Right cardiac atrium (tissue), 5 donors: ENCODE measurements around the gene SERPINE1. TPM values are rescaled to one million over a fixed set of nuclear protein-coding genes. Genes with fewer than 3 reads are reported as not detected.
"Not testable (repeated sequence)": the region's sequence is repeated elsewhere in the genome, so short reads cannot be mapped to it uniquely, and the experiment has no call there.

Source experiments
- ATAC-seq, 2 donors: fragments of 200-7000 bp; cut with Tn5 transposase; one replicate each; pipeline versions ENCODE4 v1.8.0 to v1.9.1; 2020; ENCODE audit warnings: moderate library complexity in 2 of 2, mild to moderate bottlenecking in 1 of 2
- DNase-seq, 3 donors: peaks; one replicate each; pipeline ENCODE4 v3.0.0-alpha.2; 2020
- H3K27ac ChIP-seq: one replicate; pipeline ENCODE4 v1.5.1; 2013; ENCODE audit warnings: mild to moderate bottlenecking, low read length, control low read depth, moderate library complexity
- H3K27me3 ChIP-seq: one replicate; pipeline ENCODE4 v1.6.1; 2013; ENCODE audit not compliant: control insufficient read depth, insufficient read depth
- H3K4me1 ChIP-seq: one replicate; pipeline ENCODE4 v1.6.1; 2013; ENCODE audit warnings: low read length; ENCODE audit not compliant: control insufficient read depth, insufficient read depth
- H3K4me3 ChIP-seq: one replicate; pipeline ENCODE4 v1.5.1; 2013; ENCODE audit warnings: low read length, control low read depth
- H3K9me3 ChIP-seq: one replicate; pipeline ENCODE4 v1.6.1; 2013; ENCODE audit warnings: low read length; ENCODE audit not compliant: control insufficient read depth
- WGBS: extraction: QIAGEN DNeasy Blood & Tissue Kit; methylation state at CpG from one replicate; pipeline ENCODE4 v1.1.7; 2013; 5-methylcytosine and 5-hydroxymethylcytosine counted together
- intact Hi-C, 4 donors: fragments of 100-400 bp; cut with DNase I; formaldehyde crosslinking; loops; one replicate each; pipeline versions ENCODE4 v1.11.0 to v1.14.0; 2022 to 2023
- polyA plus RNA-seq: library from polyadenylated mRNA; stranded (reverse); fragments of 200-250 nt; gene quantifications from one replicate; pipeline ENCODE4 v1.2.3, GENCODE V29; 2013
- total RNA-seq, 4 donors: library from RNA; stranded (reverse); fragmentation: NEBNext Ultra II Directional; extraction: Animal tissue kit (Norgen Biotek cat#: 25700); gene quantifications; one replicate each; pipeline ENCODE4 v1.2.1, GENCODE V29; 2021
- donor health status: healthy with polysubstance abuse.
- donor health status: DM: no; HTN: yes; CAD: no.
- donor health status: DM: no; HTN: no; CAD: no.
- donor health status: DM: no; HTN: yes; CAD: no; lungs with severe emphysema.
- donor health status: DM: yes; HTN: yes; CAD: no.

SERPINE1 gene
- total and polyA plus RNA-seq, 5 donors: 1.2 to 11.9 (median 2.3) TPM

DNA sequence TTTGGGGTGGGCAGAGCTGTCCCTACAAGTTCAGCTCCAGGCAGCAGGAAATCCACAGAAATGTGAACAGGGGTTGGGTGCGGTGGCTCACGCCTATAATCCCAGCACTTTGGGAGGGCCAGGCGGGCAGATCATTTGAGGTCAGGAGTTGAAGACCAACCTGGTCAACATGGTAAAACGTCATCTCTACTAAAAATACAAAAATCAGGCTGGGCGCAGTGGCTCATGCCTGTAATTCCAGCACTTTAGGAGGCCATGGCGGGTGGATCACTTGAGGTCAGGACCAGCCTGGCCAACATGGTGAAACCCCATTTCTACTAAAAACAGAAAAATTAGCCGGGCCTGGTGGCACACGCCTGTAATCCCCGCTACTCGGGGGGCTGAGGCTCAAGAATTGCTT, 23.2 kb upstream of the SERPINE1 start:
- intact Hi-C loops, H3K4me3 ChIP-seq, H3K9me3 ChIP-seq, H3K27ac ChIP-seq, ATAC-seq, H3K27me3 ChIP-seq, H3K4me1 ChIP-seq: not testable (repeated sequence)
- peak in 1 of 3 donors; percentile 12 for DNase-seq
- WGBS: 90% methylated on average over 10 of the region's 10 CpGs

DNA sequence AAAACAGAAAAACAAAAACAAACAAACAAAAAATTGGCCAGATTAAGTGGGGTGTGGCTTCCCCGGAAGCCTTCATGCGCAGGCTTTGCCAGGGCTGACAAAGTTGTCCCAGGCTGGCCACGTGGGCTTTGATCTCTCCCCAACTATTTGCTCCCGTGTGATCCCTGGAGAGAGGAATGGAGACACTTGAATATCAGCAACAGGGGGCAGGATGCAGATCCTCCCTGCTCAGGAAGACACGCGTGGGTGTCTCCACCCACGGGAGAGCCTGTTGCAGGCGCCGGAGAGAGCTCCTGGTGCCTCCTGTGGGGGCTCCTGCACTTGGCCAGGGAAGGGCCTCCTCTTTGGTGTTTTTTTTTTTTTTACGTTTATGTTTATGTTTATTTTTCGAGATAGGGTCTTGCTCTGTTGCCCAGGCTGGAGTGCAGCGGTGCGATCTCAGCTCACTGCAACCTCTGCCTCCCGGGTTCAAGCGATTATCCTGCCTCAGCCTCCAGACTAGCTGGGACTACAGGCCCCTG, 22.7 kb upstream of the SERPINE1 start:
- no peak for DNase-seq
- Histone ChIP-seq H3K27ac (no peak overlapping the region), H3K4me3 (no peak overlapping the region), H3K4me1 (peaks cover 8% of the 10 kb centered on the region), H3K9me3 (no peaks in the 10 kb centered on the region), H3K27me3 (no peaks in the 10 kb centered on the region)
- 61% methylated on average over 15 of the region's 15 CpGs for WGBS
- intact Hi-C loops: no loop called here
- peak in 1 of 2 donors; percentile 2 for ATAC-seq

DNA sequence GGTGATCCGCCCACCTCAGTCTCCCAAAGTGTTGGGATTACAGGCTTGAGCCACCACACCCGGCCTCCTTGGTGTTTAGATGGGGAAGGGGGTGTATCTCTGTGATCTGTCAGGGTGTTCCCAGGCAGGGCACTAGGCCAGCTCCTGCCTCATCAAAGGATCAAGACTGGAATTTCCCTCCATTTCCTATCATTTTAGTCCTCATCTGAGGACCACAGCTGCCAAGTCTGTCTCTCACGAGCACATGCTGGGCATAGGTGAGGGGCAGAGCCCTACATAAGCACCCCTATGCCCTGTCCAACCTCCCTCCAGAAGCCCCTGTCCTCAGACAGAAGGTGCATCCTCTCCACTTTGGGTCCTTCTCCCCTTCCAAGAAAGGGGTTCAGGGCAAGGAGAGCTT, 22.1 kb upstream of the SERPINE1 start:
- intact Hi-C loops: no loop called here
- H3K9me3 ChIP-seq: no peaks in the 10 kb centered on the region
- no peak overlapping the region for H3K27ac ChIP-seq
- DNase-seq: no peak
- no peak for ATAC-seq
- peaks cover 6% of the 10 kb centered on the region for H3K4me1 ChIP-seq
- no peak overlapping the region for H3K4me3 ChIP-seq
- no peaks in the 10 kb centered on the region for H3K27me3 ChIP-seq
- WGBS: 69% methylated on average over 3 of the region's 3 CpGs

DNA sequence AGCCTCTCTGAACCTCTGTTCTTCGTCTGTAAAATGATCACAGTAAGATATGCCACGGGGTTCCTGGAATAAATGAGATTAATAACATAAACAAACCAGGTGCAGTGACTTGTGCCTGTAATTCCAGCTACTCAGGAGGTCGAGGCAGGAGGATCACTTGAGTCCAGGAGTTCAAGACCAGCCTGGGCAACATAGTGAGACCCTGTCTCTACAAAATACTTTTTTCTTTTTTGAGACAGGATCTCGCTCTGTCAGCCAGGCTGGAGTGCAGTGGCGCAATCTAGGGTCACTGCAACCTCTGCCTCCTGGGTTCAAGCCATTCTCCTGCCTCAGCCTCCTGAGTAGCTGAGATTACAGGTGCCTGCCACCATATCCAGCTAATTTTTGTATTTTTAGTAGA, 21.7 kb upstream of the SERPINE1 start:
- H3K4me3 ChIP-seq, ATAC-seq, DNase-seq, H3K4me1 ChIP-seq, intact Hi-C loops, H3K27me3 ChIP-seq, H3K9me3 ChIP-seq, H3K27ac ChIP-seq: not testable (repeated sequence)
- WGBS: 80% methylated on average over 5 of the region's 5 CpGs

DNA sequence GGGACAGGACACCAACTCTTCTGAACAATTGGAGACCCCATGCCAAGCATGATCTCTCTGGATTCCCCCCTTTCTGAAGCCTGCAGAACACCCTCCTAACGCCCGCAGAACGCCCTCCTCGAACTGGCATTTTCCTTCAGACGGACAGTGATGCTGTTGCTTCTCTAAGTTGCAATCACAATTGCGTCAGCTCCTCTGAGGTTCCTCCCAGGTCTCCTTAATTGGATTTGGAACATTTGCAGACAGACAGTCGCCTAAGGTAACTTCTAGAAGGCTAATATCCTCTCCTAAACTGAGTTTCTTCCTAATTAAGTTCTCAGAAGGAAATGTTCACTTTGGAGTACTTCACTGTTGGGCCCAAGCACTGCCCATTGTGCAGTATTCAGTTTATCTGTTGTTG, 20.5 kb upstream of the SERPINE1 start:
- no peaks in the 10 kb centered on the region for H3K9me3 ChIP-seq
- no peaks in the 10 kb centered on the region for H3K27me3 ChIP-seq
- H3K4me3 ChIP-seq: no peak overlapping the region
- ATAC-seq (no peak), DNase-seq (no peak)
- intact Hi-C loops: no loop called here
- peaks cover 3% of the 10 kb centered on the region for H3K4me1 ChIP-seq
- H3K27ac ChIP-seq: no peak overlapping the region
- 89% methylated on average over 7 of the region's 7 CpGs for WGBS

DNA sequence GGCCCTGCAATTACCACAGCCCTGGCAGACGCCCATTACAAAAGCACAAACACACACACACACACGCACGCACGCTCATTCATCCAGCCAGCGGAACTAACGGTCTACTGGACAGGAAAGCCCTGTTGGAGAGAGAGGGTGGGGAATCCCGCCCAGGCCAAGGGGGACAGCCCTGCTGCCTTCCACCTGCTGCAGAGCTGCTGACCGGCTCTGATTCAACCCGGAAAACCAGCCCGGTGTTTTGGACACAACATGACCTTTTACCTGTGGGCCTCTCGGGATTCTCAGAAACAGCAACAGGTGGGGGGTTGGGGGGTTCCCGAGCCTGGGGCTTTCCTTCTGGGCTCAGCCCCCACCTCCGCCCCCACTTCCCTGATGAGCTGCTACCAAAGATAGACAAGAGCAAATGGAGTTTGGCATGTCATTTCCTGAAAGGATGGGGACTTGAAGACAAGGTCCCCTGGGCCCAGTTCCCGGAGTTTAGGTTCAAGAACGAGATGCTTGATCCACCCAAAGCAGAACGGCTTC, 18.5 kb upstream of the SERPINE1 start:
- ATAC-seq (peak; percentile 42 to 75), DNase-seq (peak; percentile 64 to 80 (median 78))
- H3K9me3 ChIP-seq: no peaks in the 10 kb centered on the region
- intact Hi-C loops: no loop called here
- H3K27ac ChIP-seq: no peak overlapping the region
- no peak overlapping the region for H3K4me3 ChIP-seq
- 39% methylated on average over 16 of the region's 16 CpGs for WGBS
- H3K27me3 ChIP-seq: no peaks in the 10 kb centered on the region
- peaks cover 9% of the 10 kb centered on the region for H3K4me1 ChIP-seq

DNA sequence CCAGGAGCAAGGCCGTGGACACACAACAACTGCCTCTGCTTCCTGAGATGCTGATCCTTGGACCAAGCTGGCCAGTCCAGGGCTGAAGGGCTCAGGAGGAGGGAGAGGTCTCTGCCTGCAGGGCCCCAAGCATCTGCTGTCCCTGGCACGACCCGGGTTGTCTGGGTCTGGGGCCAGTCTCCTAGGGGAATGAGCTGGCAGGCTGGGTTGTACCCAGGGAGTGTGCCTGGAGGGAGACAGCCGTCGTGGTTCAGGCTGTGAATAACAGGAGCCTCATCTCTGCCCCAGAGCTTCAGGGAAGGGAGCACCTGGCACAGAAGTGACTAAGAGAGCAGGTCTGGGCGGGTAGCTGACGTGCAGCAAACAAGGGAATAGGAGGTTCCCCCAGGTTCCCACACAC, 17.9 kb upstream of the SERPINE1 start:
- H3K27me3 ChIP-seq: no peaks in the 10 kb centered on the region
- DNase-seq (no peak), ATAC-seq (no peak)
- no peak overlapping the region for H3K27ac ChIP-seq
- H3K4me3 ChIP-seq: no peak overlapping the region
- intact Hi-C loops: no loop called here
- peaks cover 9% of the 10 kb centered on the region for H3K4me1 ChIP-seq
- H3K9me3 ChIP-seq: no peaks in the 10 kb centered on the region
- 70% methylated on average over 7 of the region's 7 CpGs for WGBS

DNA sequence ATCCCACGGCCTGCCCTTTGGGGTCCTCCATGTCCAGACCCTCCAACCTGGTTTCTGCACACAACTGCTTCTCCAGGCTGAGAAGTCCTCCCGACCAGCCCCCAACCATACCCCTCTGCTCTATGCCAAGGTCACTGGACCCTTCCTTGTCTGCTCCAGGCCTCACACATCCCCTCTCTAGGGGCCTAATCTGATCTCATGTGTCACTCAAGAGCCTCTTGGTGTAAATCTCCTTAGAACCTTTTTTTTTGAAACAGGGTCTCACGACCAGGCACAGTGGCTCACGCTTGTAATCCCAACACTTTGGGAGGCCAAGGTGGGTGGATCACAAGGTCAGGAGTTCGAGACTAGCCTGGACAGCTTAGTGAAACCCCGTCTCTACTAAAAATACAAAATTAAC, 17.5 kb upstream of the SERPINE1 start:
- no peak for ATAC-seq
- Histone ChIP-seq H3K27ac (no peak overlapping the region), H3K4me1 (peaks cover 9% of the 10 kb centered on the region), H3K9me3 (no peaks in the 10 kb centered on the region), H3K4me3 (no peak overlapping the region), H3K27me3 (no peaks in the 10 kb centered on the region)
- WGBS: 85% methylated on average over 6 of the region's 6 CpGs
- DNase-seq: peak in 1 of 3 donors; percentile 1
- intact Hi-C loops: no loop called here

DNA sequence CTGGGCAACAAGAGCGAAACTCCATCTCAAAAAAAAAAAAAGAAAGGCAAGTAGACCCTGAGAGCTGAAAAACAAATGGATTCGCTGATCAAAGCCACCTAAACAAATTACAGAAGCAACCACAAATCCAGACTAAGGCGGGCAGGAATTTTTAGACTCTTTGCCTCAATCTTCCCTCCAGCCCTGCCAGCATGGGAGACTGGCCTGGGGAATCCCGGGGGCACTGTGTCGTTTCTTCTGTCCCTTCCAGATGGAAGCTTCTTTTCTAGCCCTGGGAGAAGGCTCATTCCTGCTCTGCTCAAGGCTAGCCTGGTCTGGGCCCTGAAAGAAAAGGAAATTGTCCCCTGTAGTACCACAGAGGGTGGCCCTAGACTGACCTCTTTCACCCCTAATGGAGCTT, 15.6 kb upstream of the SERPINE1 start:
- peaks cover 9% of the 10 kb centered on the region for H3K4me1 ChIP-seq
- H3K27ac ChIP-seq: peak overlapping the region; percentile 83
- no peak overlapping the region for H3K4me3 ChIP-seq
- ATAC-seq (no peak), DNase-seq (peak in 1 of 3 donors; percentile 5)
- H3K9me3 ChIP-seq: no peaks in the 10 kb centered on the region
- H3K27me3 ChIP-seq: no peaks in the 10 kb centered on the region
- 89% methylated on average over 5 of the region's 5 CpGs for WGBS
- intact Hi-C loops: no loop called here

DNA sequence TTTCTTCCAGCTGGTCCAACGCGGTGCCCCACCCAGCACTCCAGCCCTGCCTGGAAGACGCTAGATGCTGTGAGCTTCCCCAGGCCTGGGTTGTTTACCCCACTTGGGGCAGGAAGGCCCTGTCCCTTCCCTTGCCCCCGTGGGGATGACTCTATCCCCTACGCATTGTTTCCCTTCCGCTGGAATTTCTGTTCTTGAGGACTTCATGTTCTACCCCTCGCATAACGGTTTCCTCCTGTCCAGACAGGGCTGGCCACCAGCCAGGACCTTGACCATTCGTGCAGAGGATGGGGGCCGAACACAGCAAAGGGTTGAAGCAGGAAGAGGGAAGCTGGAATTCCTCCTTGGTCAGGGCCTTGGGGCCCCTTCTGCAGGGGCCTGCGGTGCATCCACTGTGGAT, 14.7 kb upstream of the SERPINE1 start:
- 34% methylated on average over 11 of the region's 11 CpGs for WGBS
- Histone ChIP-seq H3K4me3 (no peak overlapping the region), H3K4me1 (peaks cover 9% of the 10 kb centered on the region), H3K9me3 (no peaks in the 10 kb centered on the region), H3K27me3 (no peaks in the 10 kb centered on the region), H3K27ac (peak overlapping the region; percentile 83)
- peak; percentile 77 to 92 (median 82) for DNase-seq
- peak; percentile 83 to 88 for ATAC-seq
- intact Hi-C loops: no loop called here

DNA sequence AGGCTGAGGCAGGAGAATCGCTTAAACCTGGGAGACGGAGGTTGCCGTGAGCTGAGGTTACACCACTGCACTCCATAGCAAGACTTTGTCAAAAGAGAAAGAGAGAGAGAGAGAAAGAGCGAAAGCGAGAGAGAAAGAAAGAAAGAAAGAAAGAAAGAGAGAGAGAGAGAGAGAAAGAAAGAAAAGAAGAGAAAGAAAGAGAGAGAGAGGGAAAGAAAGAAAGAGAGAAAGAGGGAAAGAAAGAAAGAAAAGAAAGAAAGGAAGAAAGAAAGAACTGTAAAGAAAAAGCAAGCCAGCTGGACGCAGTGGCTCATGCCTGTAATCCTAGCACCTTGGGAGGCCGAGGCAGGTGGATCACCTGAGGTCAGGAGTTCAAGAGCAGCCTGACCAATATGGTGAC, 13.8 kb upstream of the SERPINE1 start:
- DNase-seq, H3K27ac ChIP-seq, intact Hi-C loops, H3K9me3 ChIP-seq, H3K27me3 ChIP-seq, H3K4me3 ChIP-seq, ATAC-seq, H3K4me1 ChIP-seq: not testable (repeated sequence)
- WGBS: 99% methylated on average over 7 of the region's 7 CpGs

DNA sequence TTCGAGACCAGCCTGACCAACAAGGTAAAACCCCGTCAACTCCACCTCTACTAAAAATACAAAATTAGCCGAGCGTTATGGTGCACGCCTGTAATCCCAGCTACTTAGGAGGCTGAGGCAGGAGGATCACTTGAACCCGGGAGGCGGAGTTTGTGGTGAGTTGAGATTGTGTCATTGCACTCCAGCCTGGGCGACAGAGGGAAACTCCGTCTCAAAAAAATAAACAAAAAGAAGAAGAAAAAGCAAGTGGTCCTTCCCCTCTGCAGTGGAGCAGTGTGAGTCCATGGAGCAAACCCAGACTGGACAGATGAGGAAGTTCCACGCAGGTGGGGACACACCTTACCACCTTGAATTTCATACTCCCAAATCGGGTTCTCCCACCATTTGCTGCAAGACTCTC, 13.1 kb upstream of the SERPINE1 start:
- intact Hi-C loops: no loop called here
- DNase-seq (no peak), ATAC-seq (no peak)
- Histone ChIP-seq H3K4me1 (peaks cover 9% of the 10 kb centered on the region), H3K27me3 (no peaks in the 10 kb centered on the region), H3K27ac (no peak overlapping the region), H3K4me3 (no peak overlapping the region), H3K9me3 (no peaks in the 10 kb centered on the region)
- 90% methylated on average over 11 of the region's 11 CpGs for WGBS
